Breast epithelium (tissue), 4 donors: ENCODE data around the gene MAD1L1. TPM values are rescaled to one million over a fixed set of nuclear protein-coding genes. Genes with fewer than 3 reads are reported as not detected.

Source experiments
- DNase-seq, 2 donors: peaks; one replicate each; pipeline ENCODE4 v3.0.0-alpha.2; 2019; ENCODE audit warnings: low spot score in 2 of 2
- H3K27ac ChIP-seq, 2 donors: fragments of 200-600 bp; sonication (generic) in 1 of 2; one replicate each; pipeline ENCODE4 v1.5.1; 2016 to 2019; ENCODE audit warnings: mild to moderate bottlenecking in 1 of 2
- H3K27me3 ChIP-seq, 2 donors: fragments of 200-600 bp; sonication (generic) in 1 of 2; one replicate each; pipeline versions ENCODE4 v1.5.1 to v1.6.0; 2017 to 2019; ENCODE audit warnings: control low read depth in 1 of 2, mild to moderate bottlenecking in 1 of 2
- H3K36me3 ChIP-seq: fragments of 200-600 bp; one replicate; pipeline ENCODE4 v1.5.1; 2019
- H3K4me1 ChIP-seq, 2 donors: fragments of 200-600 bp; sonication (generic); one replicate each; pipeline ENCODE4 v1.5.1; 2016 to 2019; ENCODE audit warnings: control low read depth in 1 of 2
- H3K4me3 ChIP-seq, 3 donors: fragments of 200-600 bp; sonication (generic); 1 replicate in 2 of 3; 2 replicates in 1 of 3; pipeline ENCODE4 v1.5.1; 2016 to 2019; ENCODE audit warnings: mild to moderate bottlenecking in 3 of 3, moderate library complexity in 2 of 3
- H3K9me3 ChIP-seq, 2 donors: fragments of 200-600 bp; sonication (generic) in 1 of 2; one replicate each; pipeline ENCODE4 v1.5.1; 2016 to 2019; ENCODE audit warnings: control low read depth in 1 of 2
- CTCF ChIP-seq, 3 donors: fragments of 450-650 bp; IDR thresholded peaks; one replicate each; pipeline ENCODE4 v1.5.1; 2016 to 2017; ENCODE audit warnings: antibody characterized with exemption in 3 of 3, mild to moderate bottlenecking in 3 of 3, moderate library complexity in 3 of 3
- POLR2A ChIP-seq: fragments of 450-650 bp; IDR thresholded peaks from one replicate; pipeline ENCODE4 v1.6.1; 2016; ENCODE audit warnings: antibody characterized with exemption, mild to moderate bottlenecking, moderate library complexity
- POLR2AphosphoS5 ChIP-seq, 3 donors: sonication (generic); formaldehyde crosslinking; IDR thresholded peaks; one replicate each; pipeline ENCODE4 v1.6.1; 2017; ENCODE audit warnings: antibody characterized with exemption in 3 of 3
- intact Hi-C: fragments of 100-400 bp; cut with DNase I; formaldehyde crosslinking; loops from one replicate; pipeline ENCODE4 v1.15.1; 2023; ENCODE audit warnings: low total_unique reads
- total RNA-seq, 3 donors: library from RNA; depleted of rRNA; stranded (reverse); fragments of >200 nt; gene quantifications; one replicate each; pipeline ENCODE4 v1.1.0, GENCODE V29; 2016

Gene MAD1L1
- total RNA-seq, 3 donors from 2014 or later, result 27.7 to 33.9 (median 28.8) TPM

GRCh38 chr7:2046581-2047565, 185.9 kb downstream of the MAD1L1 start:
- intact Hi-C loops, result no loop called here
- TF ChIP-seq POLR2A, result no peak
- TF ChIP-seq POLR2AphosphoS5 (IDR thresholded peaks at IDR 0.05), result no peak
- TF ChIP-seq CTCF (IDR thresholded peaks at IDR 0.05), result no peak
- Histone ChIP-seq H3K4me1 (no peaks in the 10 kb centered on the region), H3K27me3 (no peaks in the 10 kb centered on the region), H3K4me3 (no peak overlapping the region), H3K27ac (no peak overlapping the region), H3K9me3 (no peaks in the 10 kb centered on the region), H3K36me3 (no peaks in the 10 kb centered on the region)
- no peak for DNase-seq

GRCh38 chr7:2045559-2046405, 187.0 kb downstream of the MAD1L1 start:
- no peaks in the 10 kb centered on the region for H3K9me3 ChIP-seq
- H3K36me3 ChIP-seq, result no peaks in the 10 kb centered on the region
- H3K27ac ChIP-seq, result no peak overlapping the region
- H3K4me3 ChIP-seq, result no peak overlapping the region
- no peaks in the 10 kb centered on the region for H3K4me1 ChIP-seq
- no peak for DNase-seq
- intact Hi-C loops, result no loop called here
- no peak for TF ChIP-seq POLR2A
- no peak for TF ChIP-seq POLR2AphosphoS5 (IDR thresholded peaks at IDR 0.05)
- TF ChIP-seq CTCF (IDR thresholded peaks at IDR 0.05), result no peak
- no peaks in the 10 kb centered on the region for H3K27me3 ChIP-seq

GRCh38 chr7:2044883-2045471, 187.8 kb downstream of the MAD1L1 start:
- Histone ChIP-seq H3K9me3 (no peaks in the 10 kb centered on the region), H3K4me1 (no peaks in the 10 kb centered on the region), H3K27me3 (no peaks in the 10 kb centered on the region), H3K27ac (no peak overlapping the region), H3K4me3 (no peak overlapping the region), H3K36me3 (no peaks in the 10 kb centered on the region)
- intact Hi-C loops, result no loop called here
- no peak for DNase-seq
- TF ChIP-seq CTCF (IDR thresholded peaks at IDR 0.05) (no peak), POLR2A (no peak), POLR2AphosphoS5 (IDR thresholded peaks at IDR 0.05) (no peak)

- no peaks in the 10 kb centered on the region for H3K36me3 ChIP-seq
- intact Hi-C loops, result no loop called here
- H3K27ac ChIP-seq, result no peak overlapping the region
- no peaks in the 10 kb centered on the region for H3K27me3 ChIP-seq
- no peak overlapping the region for H3K4me3 ChIP-seq
- no peaks in the 10 kb centered on the region for H3K4me1 ChIP-seq
- H3K9me3 ChIP-seq, result no peaks in the 10 kb centered on the region
- DNase-seq, result no peak
- TF ChIP-seq CTCF (IDR thresholded peaks at IDR 0.05) (no peak), POLR2A (no peak), POLR2AphosphoS5 (IDR thresholded peaks at IDR 0.05) (no peak)
Observed at GRCh38 chr7:2044311-2044882, 188.3 kb downstream of the MAD1L1 start.
